HG02588 (cell line): ENCODE data around the gene ATXN1.
"Not testable (repeated sequence)": the region's sequence is repeated elsewhere in the genome, so short reads cannot be mapped to it uniquely, and the experiment has no call there.

Experiments used
- ATAC-seq: cut with Tn5 transposase; IDR thresholded peaks from one replicate; pipeline ENCODE4 v1.9.1; 2021; ENCODE audit warnings: mild to moderate bottlenecking, moderate library complexity; ENCODE audit not compliant: unreplicated experiment

The ATXN1 gene

GRCh38 chr6:16548121-16548520 is 213.1 kb downstream of the ATXN1 start:
- no peak for ATAC-seq

GRCh38 chr6:16547587-16547986 is 213.7 kb downstream of the ATXN1 start:
- no peak for ATAC-seq

GRCh38 chr6:16546861-16547260 is 214.4 kb downstream of the ATXN1 start:
- no peak for ATAC-seq

- ATAC-seq = no peak
These were observed 215.9 kb downstream of the ATXN1 start for GRCh38 chr6:16545382-16545781.

GRCh38 chr6:16544521-16544920 is 216.7 kb downstream of the ATXN1 start:
- ATAC-seq = no peak

- no peak for ATAC-seq
These were observed 217.3 kb downstream of the ATXN1 start for GRCh38 chr6:16544006-16544405.

- no peak for ATAC-seq
These were observed 217.7 kb downstream of the ATXN1 start for GRCh38 chr6:16543521-16543920.

GRCh38 chr6:16542070-16542469 is 219.2 kb downstream of the ATXN1 start:
- ATAC-seq = no peak

- peak; percentile 84 for ATAC-seq
These were observed 220.2 kb downstream of the ATXN1 start for GRCh38 chr6:16540804-16541752.

GRCh38 chr6:16540383-16540782 is 220.9 kb downstream of the ATXN1 start:
- not testable (repeated sequence) for ATAC-seq

GRCh38 chr6:16539086-16539931 is 222.0 kb downstream of the ATXN1 start:
- ATAC-seq = no peak

- ATAC-seq = no peak
These were observed 225.7 kb downstream of the ATXN1 start for GRCh38 chr6:16535564-16535963.

GRCh38 chr6:16533721-16534136 is 227.5 kb downstream of the ATXN1 start:
- ATAC-seq = no peak

GRCh38 chr6:16533210-16533609 is 228.1 kb downstream of the ATXN1 start:
- ATAC-seq = no peak

- ATAC-seq = no peak
These were observed 233.6 kb downstream of the ATXN1 start for GRCh38 chr6:16527691-16528090.

GRCh38 chr6:16524380-16524707 is 236.9 kb downstream of the ATXN1 start:
- no peak for ATAC-seq

GRCh38 chr6:16523606-16524379 is 237.5 kb downstream of the ATXN1 start:
- no peak for ATAC-seq

GRCh38 chr6:16522937-16523336 is 238.3 kb downstream of the ATXN1 start:
- ATAC-seq = no peak

GRCh38 chr6:16521528-16521927 is 239.7 kb downstream of the ATXN1 start:
- ATAC-seq = no peak

GRCh38 chr6:16519265-16520242 is 241.7 kb downstream of the ATXN1 start:
- ATAC-seq = no peak
